DND-41 (cell line): ENCODE data around the gene RBBP6.

Source experiments
- CTCF ChIP-seq: IDR thresholded peaks from 2 replicates; pipeline ENCODE4 v1.5.1; 2012; ENCODE audit warnings: borderline replicate concordance, low read length, moderate library complexity, mild to moderate bottlenecking; ENCODE audit not compliant: poor library complexity, severe bottlenecking; ENCODE audit errors: extremely low read depth
- EZH2 ChIP-seq: IDR thresholded peaks from 3 replicates; pipeline ENCODE4 v1.6.1; 2012; ENCODE audit warnings: borderline replicate concordance, low read depth, mild to moderate bottlenecking, moderate library complexity, low read length, inconsistent platforms; ENCODE audit not compliant: severe bottlenecking

- TF ChIP-seq CTCF, result no peak
- no peak for TF ChIP-seq EZH2
Observed at GRCh38 chr16:24617502-24617901, 78.1 kb downstream of the RBBP6 start.
